Duodenal mucosa (tissue), 2 donors: Measurements from ENCODE around the gene LIN9.

Source experiments
- H3K27ac ChIP-seq: one replicate; pipeline ENCODE4 v1.7.0; 2013; ENCODE audit warnings: low read depth, low read length
- H3K27me3 ChIP-seq, 2 donors: one replicate each; pipeline ENCODE4 v1.7.0; 2013; ENCODE audit warnings: low read length in 2 of 2, control low read depth in 1 of 2; ENCODE audit not compliant: insufficient read depth in 2 of 2, control insufficient read depth in 1 of 2
- H3K36me3 ChIP-seq, 2 donors: one replicate each; pipeline ENCODE4 v1.7.0; 2013; ENCODE audit warnings: low read length in 2 of 2, control low read depth in 1 of 2; ENCODE audit not compliant: insufficient read depth in 2 of 2, control insufficient read depth in 1 of 2
- H3K4me1 ChIP-seq, 2 donors: one replicate each; pipeline ENCODE4 v1.7.0; 2013; ENCODE audit warnings: low read length in 2 of 2, control low read depth in 1 of 2; ENCODE audit not compliant: insufficient read depth in 2 of 2, control insufficient read depth in 1 of 2
- H3K4me3 ChIP-seq, 2 donors: one replicate each; pipeline ENCODE4 v1.7.0; 2013; ENCODE audit warnings: low read length in 2 of 2, low read depth in 1 of 2
- H3K9ac ChIP-seq, 2 donors: one replicate each; pipeline ENCODE4 v1.7.0; 2013; ENCODE audit warnings: low read length in 2 of 2, low read depth in 1 of 2
- H3K9me3 ChIP-seq, 2 donors: one replicate each; pipeline ENCODE4 v1.7.0; 2013; ENCODE audit warnings: low read length in 2 of 2, control low read depth in 1 of 2; ENCODE audit not compliant: control insufficient read depth in 1 of 2

LIN9 gene

DNA sequence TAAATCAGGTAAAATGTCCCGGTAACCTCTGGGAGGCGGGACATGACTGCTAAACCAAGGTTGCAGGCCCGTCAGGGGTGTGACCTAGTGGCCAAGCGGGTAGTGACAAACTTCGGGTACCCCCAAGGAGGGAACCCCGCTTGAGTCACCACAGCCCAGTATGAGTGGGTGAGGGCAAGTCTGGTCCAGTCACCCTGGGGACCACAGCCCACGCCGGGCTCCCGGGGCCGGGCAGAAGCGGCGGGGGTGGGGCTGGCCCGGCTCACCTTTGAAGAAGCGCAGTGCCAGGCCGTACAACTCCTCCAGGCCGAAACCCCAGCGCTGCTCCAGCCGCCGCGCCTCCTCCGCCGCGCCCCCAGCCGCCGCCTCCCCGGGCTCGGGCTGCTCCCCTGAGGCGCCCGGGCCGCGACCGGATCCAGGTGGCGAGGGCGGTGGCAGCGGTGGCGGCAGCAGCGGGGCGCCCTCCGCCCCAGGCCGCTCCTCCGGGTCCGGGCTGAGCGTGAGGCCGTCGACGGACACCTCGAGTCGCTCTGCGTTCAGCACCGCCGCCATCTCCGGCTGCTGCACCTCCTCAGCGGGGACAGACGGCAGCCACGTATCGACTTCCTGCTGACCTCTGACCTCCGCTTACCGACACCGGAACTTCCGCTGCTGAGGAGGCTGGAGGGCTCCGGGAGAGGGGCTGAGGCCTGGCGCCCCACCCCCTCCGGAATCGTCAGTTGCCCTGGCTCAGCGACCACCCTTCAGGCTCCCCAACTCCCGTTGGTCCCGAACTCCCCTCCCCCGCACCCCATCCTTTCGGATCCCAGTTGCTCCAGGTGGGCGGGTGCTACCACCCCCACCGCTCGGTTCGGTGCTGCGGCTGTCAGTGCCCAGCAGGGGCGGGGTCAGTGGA, 122.6 kb downstream of the LIN9 start, which contains the start of gene ACBD3:
TSS of gene ACBD3 (minus strand) at position 618 of the 895 bp plus-strand sequence. CDS start at position 552, 66 bp downstream.
- peak within 1 kb of the TSS; percentile 93 to 96 for H3K4me3 ChIP-seq
- no peaks in the 10 kb centered on the region for H3K9me3 ChIP-seq
- no peaks in the 10 kb centered on the region for H3K36me3 ChIP-seq
- H3K4me1 ChIP-seq, result peaks cover 31 to 32% of the 10 kb centered on the region in 2 donors
- no peaks in the 10 kb centered on the region for H3K27me3 ChIP-seq
- H3K27ac ChIP-seq, result peak within 1 kb of the TSS; percentile 96
- peak within 1 kb of the TSS; percentile 86 to 97 for H3K9ac ChIP-seq

DNA sequence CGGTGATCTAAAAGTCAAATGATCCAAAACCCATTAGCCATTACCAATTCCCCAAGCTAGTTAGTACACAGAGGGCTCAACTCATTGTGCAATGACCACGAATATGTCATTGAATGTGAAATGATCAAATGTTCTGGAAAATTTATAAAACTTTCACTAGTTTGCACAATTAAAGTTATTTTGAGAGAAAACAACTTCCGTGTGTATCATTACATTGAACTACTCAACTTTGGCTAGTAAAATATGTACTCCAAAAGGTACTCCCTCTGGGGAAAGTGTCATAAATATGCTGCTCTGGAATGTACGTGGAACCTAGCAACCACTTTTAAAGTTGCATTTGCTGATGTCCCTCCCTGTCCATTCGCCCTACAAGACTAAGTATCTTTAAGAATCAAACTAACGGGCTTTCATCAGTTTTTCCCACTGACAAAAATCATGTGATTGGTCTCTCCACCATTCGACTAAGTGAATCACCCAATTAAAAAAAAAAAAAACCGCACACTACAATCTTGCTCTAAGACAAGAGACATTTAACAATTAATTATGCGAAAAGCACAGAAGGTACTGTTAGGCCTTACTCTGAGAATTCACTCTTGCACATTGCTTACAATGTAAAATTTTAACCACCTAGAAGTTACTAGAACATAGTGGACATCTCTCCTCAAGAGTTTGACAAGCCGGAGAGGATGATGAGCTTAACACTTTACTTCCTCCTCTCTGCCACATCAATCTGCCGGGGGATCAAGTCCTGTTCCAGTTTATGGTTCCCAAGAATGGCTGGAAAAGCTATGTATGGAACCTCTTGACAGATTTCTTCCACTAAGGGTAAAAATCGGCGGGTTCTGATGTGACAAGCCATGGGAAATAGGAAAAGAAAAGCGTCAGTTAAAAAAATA, 123.6 kb downstream of the LIN9 start:
- H3K36me3 ChIP-seq, result no peaks in the 10 kb centered on the region
- H3K9me3 ChIP-seq, result no peaks in the 10 kb centered on the region
- H3K9ac ChIP-seq, result peak overlapping the region; percentile 86 to 97
- H3K27ac ChIP-seq, result no peak overlapping the region
- no peaks in the 10 kb centered on the region for H3K27me3 ChIP-seq
- peaks cover 32 to 36% of the 10 kb centered on the region in 2 donors for H3K4me1 ChIP-seq
- peak overlapping the region; percentile 93 to 96 for H3K4me3 ChIP-seq

DNA sequence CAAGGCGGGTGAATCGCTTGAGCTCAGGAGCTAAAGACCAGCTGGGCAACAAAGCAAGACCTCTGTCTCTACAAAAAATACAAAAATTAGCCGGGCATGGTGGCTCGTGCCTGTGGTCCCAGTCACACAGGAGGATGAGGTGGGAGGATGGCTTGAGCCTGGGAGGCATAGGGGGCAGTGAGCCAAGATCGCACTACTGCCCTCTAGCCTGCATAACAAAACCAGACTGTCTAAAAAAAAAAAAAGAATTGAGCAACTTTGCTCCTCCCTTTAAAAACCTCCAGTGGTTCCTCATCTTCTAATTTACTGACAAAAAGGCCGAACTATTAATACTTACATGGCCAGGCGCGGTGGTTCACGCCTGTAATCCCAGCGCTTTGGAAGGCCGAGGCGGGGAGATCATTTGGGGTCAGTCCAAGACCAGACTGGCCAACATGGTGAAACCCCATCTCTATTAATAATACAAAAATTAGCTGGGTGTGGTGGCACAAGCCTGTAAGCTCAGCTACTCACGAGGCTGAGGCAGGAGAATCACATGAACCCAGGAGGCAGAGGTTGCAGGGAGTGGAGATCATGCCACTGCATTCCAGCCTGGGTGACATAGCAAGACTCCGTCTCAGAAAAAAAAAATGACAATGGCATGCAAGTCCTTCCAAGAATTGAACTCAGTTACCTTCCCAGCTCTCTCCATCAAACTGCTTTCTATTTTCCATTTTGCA, 126.8 kb downstream of the LIN9 start:
- Histone ChIP-seq H3K27ac (no peak overlapping the region), H3K4me1 (peaks cover 36% of the 10 kb centered on the region in 2 donors), H3K27me3 (no peaks in the 10 kb centered on the region), H3K9me3 (no peaks in the 10 kb centered on the region), H3K36me3 (peaks cover 0 to 4% of the 10 kb centered on the region in 2 donors), H3K4me3 (peak overlapping the region in 1 of 2 donors; percentile 15), H3K9ac (no peak overlapping the region)
